Hepatocyte (in vitro differentiated cells): Measurements from ENCODE around the gene KCNK3. TPM values are rescaled to one million over a fixed set of nuclear protein-coding genes. Genes with fewer than 3 reads are reported as not detected.

Experiments used
- DNase-seq: peaks from one replicate; pipeline ENCODE4 v3.0.0-alpha.2; 2016; ENCODE audit warnings: low spot score
- H2AFZ ChIP-seq: fragments of 200-600 bp; sonication (generic); 2 replicates; pipeline ENCODE4 v1.6.0; 2016; ENCODE audit warnings: antibody characterized with exemption, mild to moderate bottlenecking
- H3K27ac ChIP-seq: fragments of 200-600 bp; sonication (generic); 2 replicates; pipeline ENCODE4 v1.5.1; 2016; ENCODE audit warnings: mild to moderate bottlenecking
- H3K27me3 ChIP-seq: fragments of 200-600 bp; sonication (generic); 2 replicates; pipeline ENCODE4 v1.6.1; 2016
- H3K36me3 ChIP-seq: fragments of 200-600 bp; sonication (generic); replicated peaks from 2 replicates; pipeline ENCODE4 v1.5.1; 2016; ENCODE audit warnings: low read depth; ENCODE audit not compliant: insufficient read depth
- H3K4me1 ChIP-seq: fragments of 200-600 bp; sonication (generic); 2 replicates; pipeline ENCODE4 v1.5.1; 2016; ENCODE audit warnings: mild to moderate bottlenecking, moderate library complexity; ENCODE audit not compliant: insufficient read depth
- H3K4me2 ChIP-seq: fragments of 200-600 bp; sonication (generic); 2 replicates; pipeline ENCODE4 v1.6.0; 2016
- H3K4me3 ChIP-seq: fragments of 200-600 bp; sonication (generic); 2 replicates; pipeline ENCODE4 v1.5.1; 2016; ENCODE audit warnings: mild to moderate bottlenecking
- H3K79me2 ChIP-seq: fragments of 200-600 bp; sonication (generic); 2 replicates; pipeline ENCODE4 v1.6.0; 2017; ENCODE audit warnings: mild to moderate bottlenecking
- H3K9me2 ChIP-seq: fragments of 200-600 bp; sonication (generic); replicated peaks from 2 replicates; pipeline ENCODE4 v1.6.0; 2017; ENCODE audit warnings: mild to moderate bottlenecking; ENCODE audit not compliant: insufficient read depth
- H3K9me3 ChIP-seq: fragments of 200-600 bp; sonication (generic); 2 replicates; pipeline ENCODE4 v1.5.1; 2016; ENCODE audit warnings: low read depth, mild to moderate bottlenecking
- H4K20me1 ChIP-seq: fragments of 200-600 bp; sonication (generic); 2 replicates; pipeline ENCODE4 v1.6.0; 2016; ENCODE audit warnings: mild to moderate bottlenecking; ENCODE audit not compliant: insufficient read depth, poor library complexity, severe bottlenecking
- EZH2 ChIP-seq: fragments of 200-600 bp; sonication (generic); IDR thresholded peaks from 2 replicates; pipeline ENCODE4 v1.6.1; 2016; ENCODE audit warnings: antibody characterized with exemption, mild to moderate bottlenecking, borderline replicate concordance
- EZH2phosphoT487 ChIP-seq: fragments of 200-600 bp; sonication (generic); IDR thresholded peaks from one replicate; pipeline ENCODE4 v1.6.1; 2018; ENCODE audit warnings: antibody characterized with exemption, mild to moderate bottlenecking, low read depth, moderate library complexity; ENCODE audit not compliant: unreplicated experiment, severe bottlenecking
- WGBS: methylation state at CpG from one replicate; pipeline ENCODE4 v1.1.6; 2016; ENCODE audit warnings: low lambda C conversion rate; ENCODE audit errors: missing lambda C conversion rate; 5-methylcytosine and 5-hydroxymethylcytosine counted together
- polyA plus RNA-seq: library from polyadenylated mRNA; unstranded; fragments of >200 nt; fragmentation: Nextera tagmentation; extraction: Ambion mirVana; gene quantifications from 2 replicates; pipeline ENCODE4 v1.2.1, GENCODE V29; 2016
- small RNA-seq: library from RNA; depleted of rRNA; stranded (forward); fragments of <200 nt; gene quantifications from one replicate; pipeline ENCODE3, GENCODE V24; 2014
- total RNA-seq: library from RNA; depleted of rRNA; stranded (reverse); fragments of >200 nt; gene quantifications from 2 replicates; pipeline ENCODE4 v1.2.3, GENCODE V29; 2014
- TF ChIP-seq, protein P1 (sequence below): fragments of 200-600 bp; sonication (generic); IDR thresholded peaks from 2 replicates; pipeline ENCODE4 v1.5.1; 2016; ENCODE audit warnings: antibody characterized with exemption, mild to moderate bottlenecking; ENCODE audit not compliant: poor library complexity

The KCNK3 gene
- total and polyA plus RNA-seq, 2 experiments from 2014 or later = 8.2 to 9.4 TPM

DNA sequence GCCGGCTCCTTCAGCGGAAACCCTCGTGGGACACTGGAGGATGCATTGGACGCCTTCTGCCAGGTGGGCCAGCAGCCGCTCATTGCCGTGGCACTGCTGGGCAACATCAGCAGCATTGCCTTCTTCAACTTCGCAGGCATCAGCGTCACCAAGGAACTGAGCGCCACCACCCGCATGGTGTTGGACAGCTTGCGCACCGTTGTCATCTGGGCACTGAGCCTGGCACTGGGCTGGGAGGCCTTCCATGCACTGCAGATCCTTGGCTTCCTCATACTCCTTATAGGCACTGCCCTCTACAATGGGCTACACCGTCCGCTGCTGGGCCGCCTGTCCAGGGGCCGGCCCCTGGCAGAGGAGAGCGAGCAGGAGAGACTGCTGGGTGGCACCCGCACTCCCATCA, 85.6 kb downstream of the KCNK3 start:
- Histone ChIP-seq H3K27me3 (no peaks in the 10 kb centered on the region), H2AFZ (no peak overlapping the region), H3K4me1 (no peaks in the 10 kb centered on the region), H3K36me3 (no peaks in the 10 kb centered on the region), H3K79me2 (peaks cover 7% of the 10 kb centered on the region), H3K9me2 (no peaks in the 10 kb centered on the region), H3K4me2 (no peak overlapping the region), H3K9me3 (no peaks in the 10 kb centered on the region), H4K20me1 (no peaks in the 10 kb centered on the region), H3K4me3 (no peak overlapping the region), H3K27ac (no peak overlapping the region)
- WGBS = 98% methylated on average over 18 of the region's 18 CpGs
- no peak for TF ChIP-seq EZH2
- TF ChIP-seq, protein P1, sequence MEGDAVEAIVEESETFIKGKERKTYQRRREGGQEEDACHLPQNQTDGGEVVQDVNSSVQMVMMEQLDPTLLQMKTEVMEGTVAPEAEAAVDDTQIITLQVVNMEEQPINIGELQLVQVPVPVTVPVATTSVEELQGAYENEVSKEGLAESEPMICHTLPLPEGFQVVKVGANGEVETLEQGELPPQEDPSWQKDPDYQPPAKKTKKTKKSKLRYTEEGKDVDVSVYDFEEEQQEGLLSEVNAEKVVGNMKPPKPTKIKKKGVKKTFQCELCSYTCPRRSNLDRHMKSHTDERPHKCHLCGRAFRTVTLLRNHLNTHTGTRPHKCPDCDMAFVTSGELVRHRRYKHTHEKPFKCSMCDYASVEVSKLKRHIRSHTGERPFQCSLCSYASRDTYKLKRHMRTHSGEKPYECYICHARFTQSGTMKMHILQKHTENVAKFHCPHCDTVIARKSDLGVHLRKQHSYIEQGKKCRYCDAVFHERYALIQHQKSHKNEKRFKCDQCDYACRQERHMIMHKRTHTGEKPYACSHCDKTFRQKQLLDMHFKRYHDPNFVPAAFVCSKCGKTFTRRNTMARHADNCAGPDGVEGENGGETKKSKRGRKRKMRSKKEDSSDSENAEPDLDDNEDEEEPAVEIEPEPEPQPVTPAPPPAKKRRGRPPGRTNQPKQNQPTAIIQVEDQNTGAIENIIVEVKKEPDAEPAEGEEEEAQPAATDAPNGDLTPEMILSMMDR = no peak
- no peak for TF ChIP-seq EZH2phosphoT487
- DNase-seq = no peak

DNA sequence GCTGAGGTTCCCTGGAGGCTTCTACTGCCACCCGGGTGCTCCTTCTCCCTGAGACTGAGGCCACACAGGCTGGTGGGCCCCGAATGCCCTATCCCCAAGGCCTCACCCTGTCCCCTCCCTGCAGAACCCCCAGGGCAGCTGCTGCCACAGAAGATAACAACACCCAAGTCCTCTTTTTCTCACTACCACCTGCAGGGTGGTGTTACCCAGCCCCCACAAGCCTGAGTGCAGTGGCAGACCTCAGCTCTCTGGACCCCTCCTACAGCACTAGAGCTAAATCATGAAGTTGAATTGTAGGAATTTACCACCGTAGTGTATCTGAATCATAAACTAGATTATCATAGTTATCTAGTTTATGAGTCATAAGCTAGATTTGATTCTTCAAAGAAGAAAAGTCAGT, 86.0 kb downstream of the KCNK3 start:
- TF ChIP-seq, protein P1 = no peak
- Histone ChIP-seq H3K9me3 (no peaks in the 10 kb centered on the region), H4K20me1 (no peaks in the 10 kb centered on the region), H3K4me1 (no peaks in the 10 kb centered on the region), H3K27ac (no peak overlapping the region), H2AFZ (no peak overlapping the region), H3K4me2 (no peak overlapping the region), H3K4me3 (no peak overlapping the region), H3K79me2 (peaks cover 4% of the 10 kb centered on the region), H3K27me3 (no peaks in the 10 kb centered on the region), H3K36me3 (no peaks in the 10 kb centered on the region), H3K9me2 (no peaks in the 10 kb centered on the region)
- 74% methylated on average over 2 of the region's 3 CpGs for whole genome bisulfite sequencing
- DNase-seq = no peak

DNA sequence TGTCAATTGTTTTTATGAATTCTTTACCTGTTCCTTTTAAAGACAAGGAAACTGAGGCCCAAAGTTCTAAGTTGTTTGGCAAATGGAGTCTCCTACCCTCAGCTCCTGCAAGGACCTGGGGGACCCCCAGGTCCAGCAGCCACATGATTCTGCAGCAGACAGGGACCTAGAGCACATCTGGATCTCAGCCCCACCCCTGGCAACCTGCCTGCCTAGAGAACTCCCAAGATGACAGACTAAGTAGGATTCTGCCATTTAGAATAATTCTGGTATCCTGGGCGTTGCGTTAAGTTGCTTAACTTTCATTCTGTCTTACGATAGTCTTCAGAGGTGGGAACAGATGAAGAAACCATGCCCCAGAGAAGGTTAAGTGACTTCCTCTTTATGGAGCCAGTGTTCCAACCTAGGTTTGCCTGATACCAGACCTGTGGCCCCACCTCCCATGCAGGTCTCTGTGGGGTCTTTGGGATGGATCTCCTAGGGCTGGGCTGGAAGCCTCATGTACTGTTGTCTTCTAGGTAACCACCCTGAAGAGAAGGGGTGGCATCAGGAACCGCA, 87.8 kb downstream of the KCNK3 start:
- Histone ChIP-seq H3K4me1 (peaks cover 5% of the 10 kb centered on the region), H3K9me3 (no peaks in the 10 kb centered on the region), H3K27me3 (no peaks in the 10 kb centered on the region), H3K36me3 (no peaks in the 10 kb centered on the region), H4K20me1 (no peaks in the 10 kb centered on the region), H3K79me2 (no peaks in the 10 kb centered on the region), H3K27ac (no peak overlapping the region), H3K4me3 (no peak overlapping the region), H3K4me2 (no peak overlapping the region), H2AFZ (no peak overlapping the region), H3K9me2 (no peaks in the 10 kb centered on the region)
- TF ChIP-seq EZH2phosphoT487 (no peak), EZH2 (no peak)
- TF ChIP-seq, protein P1 = no peak
- 95% methylated on average over 4 of the region's 4 CpGs for WGBS
- DNase-seq = no peak

Small RNAs within 50 kb of the gene (small RNA-seq; reads per million reads assigned to genes)
- not detected for gene AC015977.1

Other genes starting within 250 kb of the KCNK3 start
- 0.10 TPM in 1 of 2 replicates, not detected in the other for gene OTOF, start 214.6 kb upstream of the KCNK3 start, total RNA-seq
- gene OTOF, start 214.6 kb upstream of the KCNK3 start, polyA plus RNA-seq = 0.33 TPM in 1 of 2 replicates, not detected in the other
- gene CIB4, start 51.4 kb upstream of the KCNK3 start, total RNA-seq = not detected in 2 replicates
- gene CIB4, start 51.4 kb upstream of the KCNK3 start, polyA plus RNA-seq = 0.29 TPM in 1 of 2 replicates, not detected in the other
- 30.2 and 40.7 TPM in 2 replicates for gene SLC35F6, start 71.6 kb downstream of the KCNK3 start, total RNA-seq
- gene SLC35F6, start 71.6 kb downstream of the KCNK3 start, polyA plus RNA-seq = 16.6 and 18.3 TPM in 2 replicates
- gene CENPA, start 93.3 kb downstream of the KCNK3 start, total RNA-seq = 1.7 and 3.1 TPM in 2 replicates
- 5.5 and 5.6 TPM in 2 replicates for gene CENPA, start 93.3 kb downstream of the KCNK3 start, polyA plus RNA-seq
- gene DPYSL5, start 155.4 kb downstream of the KCNK3 start, total RNA-seq = 0.48 and 0.63 TPM in 2 replicates
- 0.21 and 0.99 TPM in 2 replicates for gene DPYSL5, start 155.4 kb downstream of the KCNK3 start, polyA plus RNA-seq